GM18907 (cell line): ENCODE results near the gene ASXL1.
"Not testable (repeated sequence)": the region's sequence is repeated elsewhere in the genome, so short reads cannot be mapped to it uniquely, and the experiment has no call there.

Experiments used
- ATAC-seq: cut with Tn5 transposase; IDR thresholded peaks from one replicate; pipeline ENCODE4 v1.9.1; 2021; ENCODE audit warnings: mild to moderate bottlenecking, moderate library complexity; ENCODE audit not compliant: unreplicated experiment

Gene ASXL1

GRCh38 chr20:32336918-32337347, 21.2 kb upstream of the ASXL1 start:
- ATAC-seq, result no peak

GRCh38 chr20:32337937-32338661, 20.0 kb upstream of the ASXL1 start:
- no peak for ATAC-seq

GRCh38 chr20:32338665-32339064, 19.5 kb upstream of the ASXL1 start:
- no peak for ATAC-seq

GRCh38 chr20:32339116-32339515, 19.0 kb upstream of the ASXL1 start:
- ATAC-seq, result no peak

GRCh38 chr20:32341053-32341452, 17.1 kb upstream of the ASXL1 start:
- ATAC-seq, result not testable (repeated sequence)

GRCh38 chr20:32343439-32343838, 14.7 kb upstream of the ASXL1 start:
- ATAC-seq, result no peak

- ATAC-seq, result no peak
Measured at GRCh38 chr20:32344835-32345506, 13.2 kb upstream of the ASXL1 start.

- no peak for ATAC-seq
Measured at GRCh38 chr20:32348207-32348606, 9.9 kb upstream of the ASXL1 start.

GRCh38 chr20:32350421-32350820, 7.7 kb upstream of the ASXL1 start:
- ATAC-seq, result no peak

- ATAC-seq, result no peak
Measured at GRCh38 chr20:32352121-32352720, 5.9 kb upstream of the ASXL1 start.

- ATAC-seq, result no peak
Measured at GRCh38 chr20:32353848-32354496, 4.2 kb upstream of the ASXL1 start.

GRCh38 chr20:32354592-32355416, 3.3 kb upstream of the ASXL1 start:
- ATAC-seq, result peak; percentile 17

GRCh38 chr20:32355417-32355841, 2.7 kb upstream of the ASXL1 start:
- peak; percentile 19 for ATAC-seq

- ATAC-seq, result not testable (repeated sequence)
Measured at GRCh38 chr20:32355907-32356621, 2.1 kb upstream of the ASXL1 start.

GRCh38 chr20:32356622-32357374, 1.3 kb upstream of the ASXL1 start:
- no peak for ATAC-seq

- ATAC-seq, result no peak
Measured at GRCh38 chr20:32357375-32357868, 709 bp upstream of the ASXL1 start.

- no peak for ATAC-seq
Measured at GRCh38 chr20:32358632-32358882, 426 bp downstream of the ASXL1 start.

GRCh38 chr20:32358883-32359632, 927 bp downstream of the ASXL1 start:
- ATAC-seq, result peak; percentile 24
